ENCODE data around the gene LDHAL6B.
A peak's percentile ranks its signal among the peaks of the same experiment; 100 is the strongest.

LDHAL6B gene

DNA sequence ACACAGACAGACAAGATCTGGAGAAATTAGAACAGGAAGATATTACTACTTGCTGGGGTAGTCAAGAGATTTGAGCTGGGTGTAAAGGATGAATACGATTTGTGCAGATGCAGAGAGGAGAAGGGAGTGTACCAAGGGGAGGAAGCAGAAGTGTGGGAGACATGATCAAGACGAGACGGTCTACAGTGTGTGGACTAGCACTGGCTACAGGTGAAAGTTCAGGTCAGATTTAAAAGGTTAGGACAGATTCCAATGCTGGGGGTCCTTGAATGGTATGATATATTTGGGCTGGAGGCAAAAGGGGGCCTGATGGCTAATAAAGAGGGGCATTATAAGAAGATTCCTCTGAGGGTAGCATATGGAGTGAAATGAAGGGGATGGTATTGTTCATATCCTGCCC, 12.1 kb downstream of the LDHAL6B start:
- no peak for DNase-seq (ENCODE audit: low read depth)

DNA sequence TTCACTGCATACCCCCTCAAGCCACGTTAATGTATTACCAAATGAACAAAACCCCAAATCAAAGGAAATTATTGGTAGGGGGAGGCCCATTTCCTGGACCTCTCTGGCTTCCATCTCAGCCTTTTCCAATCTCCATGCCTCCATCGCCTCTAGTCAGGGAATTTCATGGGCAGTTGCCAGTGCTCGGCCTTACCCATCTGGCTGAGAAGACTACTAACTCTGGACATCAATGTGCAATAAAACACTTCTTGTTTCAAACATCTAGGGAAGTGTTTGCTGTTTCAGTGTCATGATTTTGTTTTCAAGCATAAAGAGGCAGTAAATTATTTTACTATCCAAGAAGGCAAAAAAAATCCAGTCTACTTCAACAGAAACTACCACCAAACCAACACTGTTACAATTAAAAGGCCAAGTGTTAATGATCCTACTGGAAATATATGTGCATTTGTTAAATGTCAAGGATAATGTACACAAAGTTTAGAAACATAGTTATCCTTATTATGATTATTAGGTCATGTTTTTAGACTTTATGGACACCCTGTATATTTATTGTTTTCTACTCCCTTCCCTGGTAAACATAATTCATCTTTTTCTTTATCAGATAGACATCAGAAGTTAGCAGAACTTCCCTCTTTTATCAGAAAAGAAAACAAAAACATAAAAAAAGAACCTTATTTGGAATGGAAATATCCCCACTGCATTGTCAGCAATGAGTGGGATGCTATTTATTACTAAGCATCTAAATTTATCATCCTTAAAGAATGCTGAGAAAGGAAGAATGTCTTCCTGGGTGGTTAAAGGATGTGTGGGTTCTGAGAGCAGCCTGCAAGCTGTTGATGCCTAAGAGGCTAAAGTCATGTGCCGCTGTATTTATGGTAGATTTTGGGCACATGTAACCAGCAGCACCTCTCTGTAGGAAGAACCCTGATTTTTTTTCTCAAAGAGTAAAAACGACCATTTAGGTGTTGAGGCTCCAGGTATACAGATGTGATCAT, 15.2 kb downstream of the LDHAL6B start:
- DNase-seq (ENCODE audit: low read depth) = no peak

DNA sequence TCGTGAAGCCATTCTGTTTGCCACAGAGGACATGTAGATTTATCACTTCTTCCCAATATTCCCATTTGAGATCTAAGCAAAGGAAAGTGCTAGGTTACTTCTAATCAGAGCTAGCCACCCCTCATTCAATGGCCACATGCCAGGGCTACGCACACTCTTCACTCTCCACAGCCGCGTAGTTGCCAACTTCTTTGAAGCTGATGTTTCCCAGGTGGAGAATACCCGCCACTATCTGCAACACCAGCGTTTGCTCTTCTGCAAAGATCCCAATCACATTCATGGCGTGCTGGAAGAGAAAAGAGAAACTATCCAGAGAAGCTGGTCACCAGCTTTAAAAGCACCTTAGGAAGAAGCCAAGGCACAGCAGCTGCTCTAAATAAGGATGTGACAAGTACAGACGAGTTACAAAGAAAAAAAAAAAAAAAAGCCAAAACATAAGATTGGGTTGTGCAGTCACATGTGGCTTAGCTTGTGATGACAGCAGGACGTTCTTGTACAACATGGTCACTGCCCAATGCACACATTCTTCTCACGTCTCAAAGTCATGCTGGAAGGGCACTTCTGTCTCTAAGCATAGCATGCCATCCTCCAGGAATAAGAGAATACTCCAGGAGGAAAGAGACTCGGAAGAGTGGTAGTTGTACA, 16.4 kb downstream of the LDHAL6B start:
- no peak for DNase-seq (ENCODE audit: low read depth)

DNA sequence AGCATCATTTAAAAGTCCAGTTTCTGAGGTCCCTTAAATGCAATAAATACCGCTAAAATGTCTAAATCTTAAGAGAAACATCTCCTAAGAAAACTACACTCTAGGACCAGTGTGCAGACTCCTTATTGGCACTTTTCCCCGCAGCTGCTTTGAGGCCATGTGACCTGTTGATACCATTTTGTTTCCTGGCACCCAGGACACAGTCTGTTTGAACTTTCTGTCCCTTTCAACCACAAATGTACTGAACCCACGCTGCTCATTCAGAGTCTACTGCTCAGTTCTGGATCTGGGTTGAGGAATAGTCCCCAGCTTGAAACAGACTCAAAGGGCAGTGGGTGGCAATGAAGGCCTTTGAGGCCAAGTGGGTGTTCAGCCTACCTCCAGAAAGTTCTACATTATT, 17.1 kb downstream of the LDHAL6B start:
- DNase-seq (ENCODE audit: low read depth) = no peak

DNA sequence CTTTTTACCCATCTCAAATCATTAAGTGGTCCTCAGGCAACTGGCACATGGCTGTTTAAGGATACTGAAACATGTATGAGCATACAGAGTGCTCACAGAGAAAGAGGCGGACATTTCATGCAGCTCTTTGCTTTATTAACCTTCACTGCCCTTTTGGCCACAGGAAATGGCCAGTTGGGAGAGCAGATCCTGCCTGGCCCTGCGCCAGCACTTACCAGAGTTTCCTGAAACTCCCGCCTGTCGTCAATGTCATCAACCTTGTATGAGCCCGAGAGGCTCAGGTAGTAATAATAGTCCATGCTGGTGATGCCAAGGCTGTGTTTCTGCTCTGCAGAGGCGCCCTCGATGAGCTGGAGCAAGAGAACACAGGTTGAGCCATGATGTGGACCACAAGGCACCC, 17.8 kb downstream of the LDHAL6B start:
- DNase-seq (ENCODE audit: low read depth) = no peak

DNA sequence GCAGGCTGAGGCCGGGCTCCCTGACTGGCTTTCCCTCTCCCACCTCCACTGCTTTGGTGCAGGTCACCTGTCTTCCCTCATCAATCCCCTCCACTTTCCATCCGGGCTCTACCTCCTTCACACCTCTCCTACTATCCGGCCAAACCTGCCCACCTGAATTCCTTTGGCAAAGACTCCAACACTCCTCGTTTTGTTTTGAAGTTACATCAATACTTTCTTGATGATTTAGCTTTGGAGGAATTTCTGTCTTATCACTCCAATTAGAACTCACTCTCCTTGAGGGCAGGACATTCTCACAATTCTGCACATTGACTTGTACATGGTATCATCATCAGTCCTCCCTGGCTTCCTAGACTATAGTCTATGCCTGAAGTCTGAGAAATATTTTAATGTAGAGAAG, 20.4 kb downstream of the LDHAL6B start:
- no peak for DNase-seq (ENCODE audit: low read depth)

DNA sequence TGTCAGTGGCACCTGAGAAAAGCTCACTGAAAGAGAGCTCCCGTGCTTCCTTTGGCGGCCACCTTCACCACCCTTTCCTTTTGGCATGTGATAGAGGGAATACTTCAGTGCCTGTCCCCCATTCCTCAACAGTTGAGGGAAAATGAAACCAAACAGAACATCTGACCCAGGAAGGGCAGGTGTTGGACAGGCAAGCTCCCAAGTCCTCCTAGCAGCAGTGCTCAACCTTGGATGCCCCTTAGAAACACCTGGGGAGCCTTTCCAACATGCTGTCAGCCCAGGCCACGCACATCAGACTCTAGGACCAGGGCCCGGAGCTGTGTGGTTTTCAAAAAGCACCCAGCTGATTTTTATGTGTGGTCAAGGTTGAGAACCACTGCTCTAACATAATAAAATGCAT, 22.4 kb downstream of the LDHAL6B start:
- DNase-seq (ENCODE audit: low read depth) = no peak

DNA sequence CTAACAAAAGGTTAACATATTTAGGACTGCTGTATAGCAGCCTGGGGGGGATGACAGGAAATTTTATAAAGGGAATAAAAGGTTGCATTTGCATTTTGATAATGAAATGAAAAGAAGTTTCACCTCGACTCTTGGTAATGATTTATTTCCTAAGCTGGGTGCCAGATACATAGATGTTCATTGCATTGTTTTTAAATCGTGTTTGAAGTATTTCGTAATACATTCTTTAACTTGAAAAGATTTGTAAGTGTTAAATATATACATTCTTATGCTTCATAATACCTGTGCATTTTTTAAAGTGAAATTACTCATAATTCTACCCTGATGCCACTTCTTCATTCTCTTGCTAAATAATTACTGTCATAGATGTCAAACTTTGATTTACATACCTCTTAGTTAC, 22.8 kb downstream of the LDHAL6B start:
- DNase-seq (ENCODE audit: low read depth) = no peak

DNA sequence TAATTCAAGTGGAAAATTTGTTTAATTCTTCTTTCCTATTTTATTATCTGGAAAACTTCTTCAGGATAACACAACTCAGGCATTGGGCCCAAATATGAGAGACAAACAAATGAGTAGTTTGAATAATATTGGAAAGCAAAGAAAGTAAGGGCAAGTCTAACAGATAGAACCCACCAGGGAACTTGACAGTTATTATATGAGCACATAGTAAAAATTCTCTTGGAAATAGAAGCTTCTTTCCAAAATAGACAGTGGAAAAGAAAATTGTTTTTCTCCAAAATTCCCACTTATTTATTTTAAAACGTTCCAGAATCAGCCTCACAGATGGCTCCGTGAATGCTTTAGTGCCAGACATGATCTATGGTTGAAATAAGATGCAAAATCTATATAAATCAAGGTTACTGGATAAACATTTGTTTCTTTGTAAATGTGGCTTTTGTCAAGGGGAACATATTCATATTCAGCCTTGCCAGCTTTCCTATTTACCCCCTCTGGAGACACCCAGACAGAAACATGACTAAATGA, 23.9 kb downstream of the LDHAL6B start:
- DNase-seq (ENCODE audit: low read depth) = no peak

DNA sequence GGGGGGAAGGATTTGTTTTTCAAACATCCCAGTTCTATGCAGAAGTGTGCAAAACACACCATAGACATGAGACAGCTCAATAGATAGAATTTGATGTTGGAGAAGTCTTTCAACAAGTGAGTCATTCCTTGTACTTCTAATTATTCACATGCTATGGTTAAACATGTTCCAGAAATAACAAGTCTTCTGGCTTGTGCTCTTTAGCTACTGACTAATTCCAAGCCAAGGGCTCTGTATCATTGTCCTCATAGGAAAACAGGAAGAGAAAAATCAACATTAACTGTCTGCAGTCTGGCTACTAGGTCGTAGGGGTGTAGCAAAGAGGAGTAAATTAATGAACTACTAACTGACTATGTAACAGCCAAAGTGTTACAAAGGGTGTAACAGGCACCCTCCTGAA, 25.8 kb downstream of the LDHAL6B start:
- no peak for DNase-seq (ENCODE audit: low read depth)

DNA sequence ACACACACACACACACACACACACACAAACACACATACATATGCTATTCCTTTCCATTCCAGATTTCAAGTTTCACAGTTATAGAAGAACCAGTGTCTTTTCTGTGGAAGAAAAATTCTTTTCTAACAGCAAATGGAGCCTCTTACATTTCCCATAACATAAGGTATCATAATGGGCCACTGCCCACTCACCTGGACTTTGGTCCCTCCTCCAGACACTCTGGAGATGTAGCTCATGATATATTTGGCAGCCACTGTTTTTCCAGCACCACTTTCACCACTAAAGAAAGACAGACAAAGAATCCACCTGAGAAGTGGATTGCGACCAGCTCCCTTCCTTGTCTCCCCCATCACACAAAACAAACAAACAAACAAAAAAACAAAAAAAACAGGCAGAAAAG, 29.8 kb downstream of the LDHAL6B start:
- DNase-seq (ENCODE audit: low read depth) = no peak

DNA sequence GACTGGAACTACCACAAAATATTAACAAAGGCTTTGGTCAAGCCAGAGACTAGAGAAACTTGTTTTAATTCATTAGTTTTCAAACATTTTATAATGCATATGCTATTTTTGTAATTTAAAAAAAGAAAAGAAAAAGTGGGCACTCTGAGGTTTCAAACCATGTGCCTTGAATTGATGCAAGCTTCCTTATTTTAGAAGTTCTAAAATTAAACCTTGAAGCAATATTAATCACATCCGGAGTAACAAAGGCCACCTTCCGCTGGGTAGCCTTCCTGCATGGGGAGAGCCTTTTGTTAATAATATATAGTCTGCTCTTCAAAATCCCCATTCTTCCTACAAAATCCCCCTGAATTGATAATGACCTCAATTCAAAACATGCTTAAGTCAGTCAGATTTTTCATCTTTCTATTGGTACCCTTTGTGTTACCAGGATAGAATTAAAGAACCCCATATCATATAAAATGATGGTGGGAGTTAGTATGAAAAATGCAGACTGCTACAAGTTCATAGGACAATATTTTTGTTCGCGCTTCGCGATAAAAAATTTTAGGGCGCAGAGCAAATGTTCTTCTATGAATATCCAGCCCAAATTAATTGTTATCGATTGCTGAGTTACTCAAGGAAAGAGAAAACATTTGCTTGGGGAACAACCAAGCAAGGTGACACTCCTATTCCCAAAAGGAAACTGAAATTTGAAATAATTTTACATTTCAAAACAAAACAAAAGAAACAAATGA, 30.6 kb downstream of the LDHAL6B start:
- DNase-seq (ENCODE audit: low read depth) = no peak

DNA sequence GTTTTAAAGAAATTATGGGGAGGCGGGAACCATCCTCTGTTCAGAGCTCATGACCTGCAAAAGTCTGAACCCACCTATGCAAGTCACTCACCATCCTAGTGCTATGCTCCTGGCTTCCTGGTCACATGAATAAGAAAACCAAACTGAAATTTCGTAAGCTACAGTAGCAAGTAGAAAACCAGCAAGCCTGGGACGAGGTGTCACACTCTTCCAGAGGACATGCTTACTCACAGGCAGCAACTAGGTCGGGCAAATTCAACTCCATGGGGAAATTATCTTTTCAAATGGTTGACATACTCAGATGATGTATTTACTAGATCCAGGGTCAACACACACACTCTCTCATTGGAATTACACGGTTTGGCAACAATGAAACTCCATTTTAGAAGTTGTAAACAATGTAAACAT, 31.3 kb downstream of the LDHAL6B start:
- DNase-seq (ENCODE audit: low read depth) = no peak

DNA sequence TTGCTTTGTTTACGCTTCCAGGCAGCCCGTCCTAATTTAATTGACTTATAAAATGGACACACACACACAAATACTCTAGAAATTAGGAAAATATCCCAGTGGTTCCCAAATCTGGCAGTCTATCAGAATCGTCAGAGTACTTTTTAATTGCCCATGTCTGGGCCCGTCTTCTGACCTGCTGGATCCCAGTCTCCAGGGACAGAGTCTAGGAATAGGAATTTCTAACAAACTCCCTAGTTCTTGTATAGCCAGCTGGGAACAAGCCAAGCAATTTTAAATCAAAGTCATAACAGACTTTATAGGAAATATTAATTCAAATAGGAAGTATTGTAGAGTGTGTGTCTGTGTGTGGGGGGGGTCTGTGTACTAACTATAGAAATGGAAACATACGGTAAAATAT, 33.4 kb downstream of the LDHAL6B start:
- DNase-seq (ENCODE audit: low read depth) = no peak

DNA sequence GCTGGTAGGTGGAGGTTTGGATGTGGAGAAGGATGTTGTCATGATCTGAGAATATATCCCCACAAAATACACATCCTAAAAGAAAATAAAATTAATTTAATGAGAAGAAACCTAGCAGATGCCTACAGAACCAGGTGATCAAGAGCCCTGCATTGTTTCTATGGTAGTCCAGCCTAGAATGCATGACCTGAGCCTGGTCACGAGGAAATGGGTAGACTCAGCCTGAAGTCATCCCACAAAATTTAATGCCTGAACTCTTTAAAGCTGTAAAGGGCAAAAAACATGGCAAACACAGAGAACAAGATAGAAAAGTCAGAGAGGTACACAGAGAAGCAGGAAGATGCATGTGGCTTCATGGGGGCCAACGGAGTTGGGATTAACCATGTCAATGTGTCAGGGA, 36.0 kb downstream of the LDHAL6B start:
- DNase-seq (ENCODE audit: low read depth) = no peak

DNA sequence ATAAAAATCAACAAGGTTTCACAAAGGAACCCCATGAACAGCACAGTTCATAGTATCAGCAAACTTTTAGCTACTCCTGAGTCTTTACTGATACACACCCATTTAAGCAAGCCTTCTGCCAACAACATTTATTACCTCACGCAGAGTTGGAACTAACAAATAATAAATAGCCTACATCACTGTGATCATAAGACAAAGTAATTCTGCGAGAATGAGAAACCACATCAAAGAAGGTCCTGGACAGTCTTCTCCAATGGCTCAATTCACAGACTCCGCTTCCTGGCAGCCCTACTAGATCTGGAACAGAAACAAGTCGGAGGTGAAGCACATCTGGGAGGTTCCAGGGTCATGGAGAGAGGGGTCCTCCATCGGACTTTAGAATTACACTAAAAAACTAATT, 37.0 kb downstream of the LDHAL6B start:
- no peak for DNase-seq (ENCODE audit: low read depth)

DNA sequence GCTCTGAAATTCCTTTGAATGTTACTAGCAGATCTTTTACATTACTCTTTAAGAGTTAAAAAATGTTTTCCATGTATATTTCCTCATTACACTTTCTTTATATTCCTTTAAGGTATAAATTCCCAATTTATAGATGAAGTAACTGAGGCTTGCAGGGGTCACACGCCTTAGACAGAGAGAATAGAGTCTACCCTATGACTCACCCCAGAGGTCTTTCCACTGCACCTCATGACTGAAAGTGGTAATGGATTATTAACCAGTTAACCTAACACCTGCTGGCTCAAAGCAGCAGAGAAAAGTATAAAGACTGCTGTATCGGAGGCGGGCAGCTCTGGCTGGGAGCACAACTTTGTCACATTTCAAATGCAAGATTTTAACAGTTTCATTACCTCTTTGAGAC, 37.7 kb downstream of the LDHAL6B start:
- DNase-seq (ENCODE audit: low read depth) = no peak

DNA sequence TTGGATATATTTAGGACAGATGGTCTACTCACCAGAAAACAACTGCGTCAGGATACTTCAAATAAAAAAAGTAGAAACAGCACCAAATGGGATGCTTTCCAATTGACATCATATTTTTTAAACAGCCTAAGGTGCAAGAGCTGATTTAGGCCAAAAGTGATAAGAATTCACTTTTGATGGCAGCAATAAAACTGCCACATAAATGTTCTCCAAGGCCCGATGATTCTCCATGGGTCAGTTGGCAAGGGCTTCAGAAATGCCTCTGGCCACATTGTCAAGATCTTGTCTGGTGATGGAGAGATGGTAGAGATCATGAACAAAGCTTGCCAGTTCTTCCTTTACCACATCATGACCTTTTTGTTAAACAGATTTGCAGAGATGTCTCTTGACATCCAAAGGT, 38.9 kb downstream of the LDHAL6B start:
- DNase-seq (ENCODE audit: low read depth) = no peak

DNA sequence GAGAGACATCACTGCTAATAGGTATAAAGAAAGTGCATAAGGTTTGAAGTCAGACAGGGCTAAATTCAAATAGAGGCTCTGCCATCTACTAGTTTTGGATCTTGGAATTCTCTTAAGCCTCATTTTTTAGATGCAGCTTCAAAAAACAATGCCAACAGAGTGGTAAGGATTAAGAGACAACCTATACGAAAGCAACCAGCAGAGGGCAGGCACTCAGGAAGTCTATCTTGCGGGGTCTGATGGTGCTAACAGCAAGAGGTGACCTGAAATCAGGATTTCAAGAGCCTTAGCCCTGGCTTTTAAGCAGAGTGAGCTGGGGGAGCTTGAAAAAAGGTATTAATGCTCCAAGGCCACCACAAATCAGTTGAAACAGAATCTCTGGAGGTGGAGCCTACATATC, 40.7 kb downstream of the LDHAL6B start:
- DNase-seq (ENCODE audit: low read depth) = peak; percentile 10

DNA sequence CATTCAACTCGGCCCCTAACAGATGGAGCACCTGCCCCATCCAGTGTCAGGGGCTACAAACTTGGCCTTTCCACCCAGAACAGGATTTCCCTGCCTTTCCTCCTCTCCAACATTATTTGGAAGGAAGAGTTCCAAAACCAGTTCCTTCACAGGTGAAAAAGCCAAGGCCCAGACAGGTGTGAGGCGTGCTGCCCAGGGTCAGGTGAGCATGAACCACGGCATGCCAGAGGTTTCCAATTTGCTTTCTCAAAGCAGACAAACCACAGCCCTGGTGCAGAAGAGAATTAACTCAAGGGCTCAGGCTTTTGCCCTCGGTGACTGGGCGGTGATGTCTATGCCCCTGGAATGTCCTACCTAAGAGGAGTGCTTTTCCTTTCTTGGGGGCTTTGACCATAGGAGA, 43.2 kb downstream of the LDHAL6B start:
- no peak for DNase-seq (ENCODE audit: low read depth)

DNA sequence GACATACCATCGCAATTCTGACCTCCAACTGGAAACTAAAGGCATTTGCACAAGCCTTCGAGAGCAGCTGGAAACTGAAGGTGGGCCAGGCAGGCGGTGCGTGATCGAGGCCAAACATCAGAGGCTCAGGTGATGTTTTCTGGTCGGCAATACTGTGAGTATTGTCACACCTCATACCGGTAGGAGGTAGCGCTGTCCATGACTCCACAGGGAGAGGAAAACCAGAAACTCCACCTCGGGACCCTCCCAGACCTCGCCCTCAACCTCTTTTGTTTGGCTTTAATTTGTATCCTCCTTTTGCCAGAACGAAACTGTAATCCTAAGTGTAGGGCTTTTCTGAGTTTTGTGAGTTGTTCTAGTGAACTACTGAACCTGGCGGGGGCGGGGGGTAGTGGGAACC, 43.6 kb downstream of the LDHAL6B start:
- no peak for DNase-seq (ENCODE audit: low read depth)

DNA sequence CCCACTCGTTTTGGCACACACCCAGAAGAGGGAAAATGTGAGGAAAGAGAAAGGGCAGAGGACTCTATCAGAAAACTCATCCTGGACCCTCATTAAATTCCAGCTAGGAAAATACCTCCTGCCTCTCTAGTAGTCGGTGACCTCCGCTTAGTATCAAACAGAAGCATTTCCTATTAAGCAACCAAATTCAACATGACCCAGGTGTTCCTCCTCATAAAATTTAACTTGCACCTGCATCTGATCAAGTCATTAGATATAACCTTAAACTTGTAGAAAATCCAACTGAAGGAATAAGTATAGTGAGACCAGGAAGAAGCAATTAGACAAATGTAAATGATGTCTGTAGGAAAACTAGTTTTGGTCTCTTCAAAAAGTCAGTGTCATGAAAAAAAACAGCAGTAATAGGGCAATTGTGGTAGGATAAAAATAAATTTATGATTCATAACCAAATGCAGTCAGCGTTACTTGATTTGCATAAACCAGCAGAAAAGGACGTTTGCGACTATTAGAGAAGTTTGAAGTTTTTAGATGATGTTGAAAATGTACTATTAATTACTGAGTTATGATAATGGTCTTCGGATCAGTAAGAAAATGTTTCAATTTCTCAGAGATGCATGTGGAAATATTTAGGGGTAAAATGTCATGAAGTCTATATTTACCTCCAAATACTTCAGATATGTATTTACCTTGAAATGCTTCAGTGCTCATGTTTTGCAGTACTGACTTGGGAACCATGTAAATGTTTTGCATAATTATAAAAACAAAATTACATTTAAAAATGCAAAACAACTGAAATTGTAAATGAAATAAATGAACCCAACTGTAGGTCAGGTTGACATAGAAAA, 44.6 kb downstream of the LDHAL6B start:
- DNase-seq (ENCODE audit: low read depth) = no peak

Measured in T follicular helper cell (primary cell).